ENCODE measurements around the gene DIP2A. TPM values are rescaled to one million over a fixed set of nuclear protein-coding genes. Genes with fewer than 3 reads are reported as not detected.

DIP2A gene
- total RNA-seq, 1 donor from 2014 or later, result 57.2 TPM

DNA sequence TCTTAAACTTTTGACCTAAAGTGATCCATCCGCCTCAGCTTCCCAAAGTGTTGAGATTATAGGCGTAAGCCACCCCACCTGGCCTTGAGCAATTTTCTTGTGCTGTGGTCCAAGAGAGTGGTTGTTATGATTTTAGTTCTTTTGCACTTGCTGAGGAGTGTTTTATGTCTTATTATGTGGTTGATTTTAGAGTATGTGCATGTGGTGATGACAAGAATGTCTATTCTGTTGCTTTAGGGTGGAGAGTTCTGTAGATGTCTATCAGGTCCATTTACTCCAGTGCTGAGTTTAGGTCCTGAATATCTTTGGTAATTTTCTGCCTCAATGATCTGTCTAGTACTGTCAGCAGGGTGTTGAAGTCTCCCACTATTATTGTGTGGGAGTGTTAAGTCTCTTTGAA is 157.4 kb downstream of the DIP2A start:
- Mint-ChIP-seq H3K4me1 (no peaks in the 10 kb centered on the region), H3K27ac (no peak overlapping the region)

DNA sequence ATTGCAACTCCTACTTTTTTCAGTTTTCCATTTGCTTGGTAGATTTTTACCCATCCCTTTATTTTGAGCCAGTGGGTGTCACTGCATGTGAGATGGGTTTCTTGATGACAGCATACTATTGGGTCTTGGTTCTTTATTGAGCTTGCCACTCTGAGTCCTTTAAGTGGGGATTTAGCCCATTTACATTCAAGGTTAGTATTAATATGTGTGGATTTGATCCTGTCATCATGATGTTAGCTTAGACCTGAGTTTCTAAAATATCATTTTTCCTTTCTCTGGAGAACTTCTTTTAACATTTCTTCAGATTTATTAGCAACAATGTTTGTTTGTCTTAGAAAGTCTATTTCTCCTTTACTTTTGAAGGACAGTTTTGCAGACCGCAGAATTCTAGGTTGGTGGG is 158.0 kb downstream of the DIP2A start:
- TF ChIP-seq, protein P1, sequence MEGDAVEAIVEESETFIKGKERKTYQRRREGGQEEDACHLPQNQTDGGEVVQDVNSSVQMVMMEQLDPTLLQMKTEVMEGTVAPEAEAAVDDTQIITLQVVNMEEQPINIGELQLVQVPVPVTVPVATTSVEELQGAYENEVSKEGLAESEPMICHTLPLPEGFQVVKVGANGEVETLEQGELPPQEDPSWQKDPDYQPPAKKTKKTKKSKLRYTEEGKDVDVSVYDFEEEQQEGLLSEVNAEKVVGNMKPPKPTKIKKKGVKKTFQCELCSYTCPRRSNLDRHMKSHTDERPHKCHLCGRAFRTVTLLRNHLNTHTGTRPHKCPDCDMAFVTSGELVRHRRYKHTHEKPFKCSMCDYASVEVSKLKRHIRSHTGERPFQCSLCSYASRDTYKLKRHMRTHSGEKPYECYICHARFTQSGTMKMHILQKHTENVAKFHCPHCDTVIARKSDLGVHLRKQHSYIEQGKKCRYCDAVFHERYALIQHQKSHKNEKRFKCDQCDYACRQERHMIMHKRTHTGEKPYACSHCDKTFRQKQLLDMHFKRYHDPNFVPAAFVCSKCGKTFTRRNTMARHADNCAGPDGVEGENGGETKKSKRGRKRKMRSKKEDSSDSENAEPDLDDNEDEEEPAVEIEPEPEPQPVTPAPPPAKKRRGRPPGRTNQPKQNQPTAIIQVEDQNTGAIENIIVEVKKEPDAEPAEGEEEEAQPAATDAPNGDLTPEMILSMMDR (IDR thresholded peaks at IDR 0.05; ENCODE audit: unreplicated experiment), result no peak
- no peak for DNase-seq (ENCODE audit: low spot score in 2 of 2, unreplicated experiment in 2 of 2)
- Mint-ChIP-seq H3K9me3 (peaks cover 18% of the 10 kb centered on the region), H3K4me1 (no peaks in the 10 kb centered on the region), H3K36me3 (no peaks in the 10 kb centered on the region), H3K4me3 (no peak overlapping the region), H3K27me3 (ENCODE audit: low read depth) (peaks cover 23% of the 10 kb centered on the region), H3K27ac (no peak overlapping the region)

More for the DNA sequence above, 157.4 kb downstream of the DIP2A start:
- no peak overlapping the region for H3K4me3 Mint-ChIP-seq
- H3K27me3 Mint-ChIP-seq (ENCODE audit: low read depth), result peaks cover 23% of the 10 kb centered on the region
- no peaks in the 10 kb centered on the region for H3K36me3 Mint-ChIP-seq
- H3K9me3 Mint-ChIP-seq, result peaks cover 19% of the 10 kb centered on the region
- TF ChIP-seq, protein P1 (IDR thresholded peaks at IDR 0.05; ENCODE audit: unreplicated experiment), result no peak
- DNase-seq (ENCODE audit: low spot score in 2 of 2, unreplicated experiment in 2 of 2), result no peak

DNA sequence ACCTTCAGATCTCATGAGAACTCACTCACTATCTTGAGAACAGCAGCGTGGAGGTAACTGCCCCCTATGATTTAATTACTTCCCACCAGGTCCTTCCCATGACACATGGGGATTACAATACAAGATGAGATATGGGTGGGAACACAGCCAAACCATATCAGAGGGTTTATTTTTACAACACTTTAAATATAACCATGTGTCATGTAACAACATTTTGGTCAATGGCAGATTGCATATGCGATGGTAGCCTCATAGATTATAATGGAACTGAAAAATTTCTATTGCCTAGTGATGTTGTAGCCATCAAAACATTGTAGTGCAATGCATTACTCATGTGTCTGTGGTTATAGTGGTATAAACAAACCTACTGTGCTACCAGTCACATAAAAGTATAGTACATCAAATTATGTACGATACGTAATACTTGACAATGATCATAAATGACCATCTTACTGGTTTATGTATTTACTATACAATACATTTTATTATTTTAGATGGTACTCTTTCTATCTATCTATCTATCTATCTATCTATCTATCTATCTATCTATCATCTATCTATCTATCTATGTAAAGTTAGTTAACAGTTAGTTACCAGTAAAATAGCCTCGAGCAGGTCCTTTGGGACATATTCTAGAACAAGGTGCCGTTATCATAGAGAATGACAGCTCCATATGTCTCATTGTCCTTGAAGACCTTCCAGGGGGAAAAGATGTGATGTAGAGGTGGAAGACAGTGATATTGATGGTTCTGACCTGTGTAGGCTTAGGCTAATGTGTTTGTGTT is 158.8 kb downstream of the DIP2A start:
- TF ChIP-seq, protein P1 (IDR thresholded peaks at IDR 0.05; ENCODE audit: unreplicated experiment), result no peak
- Mint-ChIP-seq H3K27me3 (ENCODE audit: low read depth) (peaks cover 23% of the 10 kb centered on the region), H3K9me3 (peaks cover 12% of the 10 kb centered on the region), H3K4me3 (no peak overlapping the region), H3K36me3 (no peaks in the 10 kb centered on the region), H3K4me1 (no peaks in the 10 kb centered on the region), H3K27ac (no peak overlapping the region)
- DNase-seq (ENCODE audit: low spot score in 2 of 2, unreplicated experiment in 2 of 2), result no peak

DNA sequence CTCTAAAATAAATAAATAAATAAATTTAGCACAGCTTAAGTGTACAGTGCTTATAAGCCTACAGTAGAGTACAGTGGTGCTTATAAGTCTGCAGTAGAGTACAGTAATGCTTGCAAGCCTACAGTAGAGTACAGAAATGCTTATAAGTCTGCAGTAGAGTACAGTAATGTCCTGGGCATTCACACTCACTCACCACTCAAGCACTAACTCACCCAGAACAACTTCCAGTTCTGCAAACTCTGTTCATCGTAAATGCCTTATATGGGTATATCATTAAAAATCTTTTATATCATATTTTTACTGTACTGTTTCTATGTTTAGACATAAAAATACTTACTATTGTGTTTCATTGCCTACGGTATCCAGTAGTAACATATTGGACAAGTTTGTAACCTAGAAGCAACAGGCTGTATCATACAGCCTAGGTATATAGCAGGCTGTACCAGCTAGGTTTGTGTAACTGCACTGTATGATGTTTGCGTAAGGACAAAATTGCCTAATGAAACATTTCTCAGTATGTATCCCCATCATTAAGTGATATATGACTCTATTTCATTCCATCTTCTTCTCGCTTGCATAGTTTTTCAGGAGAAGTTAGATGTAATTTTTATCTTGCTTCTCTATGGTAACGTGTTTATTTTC is 160.2 kb downstream of the DIP2A start:
- no peak overlapping the region for H3K4me3 Mint-ChIP-seq

More for the DNA sequence above, 160.2 kb downstream of the DIP2A start:
- Mint-ChIP-seq H3K9me3 (peaks cover 12% of the 10 kb centered on the region), H3K36me3 (no peaks in the 10 kb centered on the region), H3K4me1 (no peaks in the 10 kb centered on the region), H3K27me3 (ENCODE audit: low read depth) (peaks cover 22% of the 10 kb centered on the region), H3K27ac (no peak overlapping the region)
- DNase-seq (ENCODE audit: low spot score in 2 of 2, unreplicated experiment in 2 of 2), result no peak
- TF ChIP-seq, protein P1 (IDR thresholded peaks at IDR 0.05; ENCODE audit: unreplicated experiment), result no peak

Other genes starting within 250 kb of the DIP2A start
- gene LSS, start 230.1 kb upstream of the DIP2A start, total RNA-seq, result 78.2 to 85.8 TPM (median 80.6 TPM) in 3 replicates
- 138 to 150 TPM (median 139 TPM) in 3 replicates for gene MCM3AP, start 173.3 kb upstream of the DIP2A start, total RNA-seq
- gene YBEY, start 172.5 kb upstream of the DIP2A start, total RNA-seq, result 17.2 to 18.4 TPM (median 17.7 TPM) in 3 replicates
- gene C21orf58, start 135.0 kb upstream of the DIP2A start, total RNA-seq, result 20.0 to 20.7 TPM (median 20.7 TPM) in 3 replicates
- 32.6 to 42.4 TPM (median 41.8 TPM) in 3 replicates for gene PCNT, start 134.7 kb upstream of the DIP2A start, total RNA-seq
- gene S100B, start 146.2 kb downstream of the DIP2A start, total RNA-seq, result 0.27 TPM in 2 of 3 replicates, not detected in the other
- gene PRMT2, start 176.8 kb downstream of the DIP2A start, total RNA-seq, result 80.0 to 85.5 TPM (median 84.4 TPM) in 3 replicates